GM18505 (cell line): ENCODE results near the gene AREL1.
A peak's percentile ranks its signal among the peaks of the same experiment; 100 is the strongest.
"Not testable (repeated sequence)": the region's sequence is repeated elsewhere in the genome, so short reads cannot be mapped to it uniquely, and the experiment has no call there.

Source experiments
- ATAC-seq: cut with Tn5 transposase; IDR thresholded peaks from one replicate; pipeline ENCODE4 v1.9.1; 2021; ENCODE audit not compliant: unreplicated experiment
- POLR2A ChIP-seq: IDR thresholded peaks from 4 replicates; pipeline ENCODE4 v1.6.1; 2011; ENCODE audit warnings: borderline replicate concordance; ENCODE audit not compliant: insufficient read depth, insufficient read length; ENCODE audit errors: extremely low read depth

AREL1 gene

GRCh38 chr14:74712499-74713394 is at the start of gene AREL1, which contains the start of gene FCF1:
Gene AREL1, minus strand, starts transcription at chr14:74713080. Its CDS starts 27,465 bp downstream, at chr14:74685615.
Gene FCF1, plus strand, starts transcription at chr14:74713144. Its CDS starts 54 bp downstream, at chr14:74713198.
- peak; percentile 86 for TF ChIP-seq POLR2A
- no peak for ATAC-seq

- ATAC-seq: not testable (repeated sequence)
Measured at GRCh38 chr14:74758505-74758904, 45.6 kb upstream of the AREL1 start.

- no peak for ATAC-seq
- TF ChIP-seq POLR2A: no peak
Measured at GRCh38 chr14:74756326-74756725, 43.4 kb upstream of the AREL1 start.

GRCh38 chr14:74754899-74755298 is 42.0 kb upstream of the AREL1 start:
- TF ChIP-seq POLR2A: no peak
- ATAC-seq: no peak

GRCh38 chr14:74754157-74754556 is 41.3 kb upstream of the AREL1 start:
- no peak for TF ChIP-seq POLR2A

GRCh38 chr14:74747237-74747636 is 34.4 kb upstream of the AREL1 start:
- TF ChIP-seq POLR2A: no peak
- ATAC-seq: no peak

More at GRCh38 chr14:74754157-74754556, 41.3 kb upstream of the AREL1 start:
- ATAC-seq: no peak

- TF ChIP-seq POLR2A: no peak
- no peak for ATAC-seq
Measured at GRCh38 chr14:74739293-74740030, 26.6 kb upstream of the AREL1 start.

- no peak for TF ChIP-seq POLR2A
- ATAC-seq: no peak
Measured at GRCh38 chr14:74737753-74738325, 25.0 kb upstream of the AREL1 start.

GRCh38 chr14:74735125-74735524 is 22.2 kb upstream of the AREL1 start:
- ATAC-seq: no peak
- no peak for TF ChIP-seq POLR2A

- ATAC-seq: no peak
- no peak for TF ChIP-seq POLR2A
Measured at GRCh38 chr14:74733221-74733620, 20.3 kb upstream of the AREL1 start.

GRCh38 chr14:74732387-74732786 is 19.5 kb upstream of the AREL1 start:
- no peak for TF ChIP-seq POLR2A
- ATAC-seq: no peak

GRCh38 chr14:74723134-74723533 is 10.3 kb upstream of the AREL1 start:
- ATAC-seq: no peak
- no peak for TF ChIP-seq POLR2A

GRCh38 chr14:74720526-74720925 is 7.6 kb upstream of the AREL1 start:
- no peak for ATAC-seq
- no peak for TF ChIP-seq POLR2A

GRCh38 chr14:74713395-74713735 is 485 bp upstream of the AREL1 start:
- no peak for TF ChIP-seq POLR2A
- no peak for ATAC-seq

- no peak for TF ChIP-seq POLR2A
- no peak for ATAC-seq
Measured at GRCh38 chr14:74711651-74712050, 1.2 kb downstream of the AREL1 start.
